GM12865 (cell line): ENCODE results near the gene LVRN.

ENCODE experiments used
- DNase-seq: peaks from one replicate; pipeline ENCODE4 v3.0.0; 2010; ENCODE audit warnings: low read depth
- H3K4me3 ChIP-seq: 2 replicates; pipeline ENCODE4 v1.5.1; 2011; ENCODE audit warnings: mild to moderate bottlenecking, low read depth, low read length, control low read depth
- TF ChIP-seq, protein P1 (sequence below): IDR thresholded peaks from 2 replicates; pipeline ENCODE4 v1.5.1; 2011; ENCODE audit warnings: low read length, control low read depth, low read depth, inconsistent platforms; ENCODE audit not compliant: insufficient read depth; ENCODE audit errors: missing control alignments

LVRN gene

DNA sequence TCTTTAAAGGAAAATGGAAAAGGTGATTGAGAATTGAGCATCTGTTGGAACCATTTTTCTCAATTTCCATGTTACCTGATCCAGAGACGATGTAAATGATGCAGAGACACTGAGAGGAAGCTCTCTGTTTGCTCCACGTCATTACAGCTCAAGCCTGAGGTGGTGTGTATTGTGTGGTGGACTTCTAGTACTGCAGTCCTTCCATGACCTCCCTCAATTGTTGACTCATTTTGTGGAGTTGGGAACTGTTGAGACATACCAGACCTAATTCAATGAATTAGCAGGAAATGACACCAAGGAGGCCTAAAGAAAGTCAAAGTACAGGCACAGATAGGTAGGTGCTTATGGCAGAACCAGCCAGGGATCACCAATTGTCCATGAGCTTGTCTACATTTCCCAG, 15.6 kb upstream of the LVRN start:
- H3K4me3 ChIP-seq, result no peak overlapping the region
- TF ChIP-seq, protein P1, sequence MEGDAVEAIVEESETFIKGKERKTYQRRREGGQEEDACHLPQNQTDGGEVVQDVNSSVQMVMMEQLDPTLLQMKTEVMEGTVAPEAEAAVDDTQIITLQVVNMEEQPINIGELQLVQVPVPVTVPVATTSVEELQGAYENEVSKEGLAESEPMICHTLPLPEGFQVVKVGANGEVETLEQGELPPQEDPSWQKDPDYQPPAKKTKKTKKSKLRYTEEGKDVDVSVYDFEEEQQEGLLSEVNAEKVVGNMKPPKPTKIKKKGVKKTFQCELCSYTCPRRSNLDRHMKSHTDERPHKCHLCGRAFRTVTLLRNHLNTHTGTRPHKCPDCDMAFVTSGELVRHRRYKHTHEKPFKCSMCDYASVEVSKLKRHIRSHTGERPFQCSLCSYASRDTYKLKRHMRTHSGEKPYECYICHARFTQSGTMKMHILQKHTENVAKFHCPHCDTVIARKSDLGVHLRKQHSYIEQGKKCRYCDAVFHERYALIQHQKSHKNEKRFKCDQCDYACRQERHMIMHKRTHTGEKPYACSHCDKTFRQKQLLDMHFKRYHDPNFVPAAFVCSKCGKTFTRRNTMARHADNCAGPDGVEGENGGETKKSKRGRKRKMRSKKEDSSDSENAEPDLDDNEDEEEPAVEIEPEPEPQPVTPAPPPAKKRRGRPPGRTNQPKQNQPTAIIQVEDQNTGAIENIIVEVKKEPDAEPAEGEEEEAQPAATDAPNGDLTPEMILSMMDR, result no peak
- DNase-seq, result no peak

DNA sequence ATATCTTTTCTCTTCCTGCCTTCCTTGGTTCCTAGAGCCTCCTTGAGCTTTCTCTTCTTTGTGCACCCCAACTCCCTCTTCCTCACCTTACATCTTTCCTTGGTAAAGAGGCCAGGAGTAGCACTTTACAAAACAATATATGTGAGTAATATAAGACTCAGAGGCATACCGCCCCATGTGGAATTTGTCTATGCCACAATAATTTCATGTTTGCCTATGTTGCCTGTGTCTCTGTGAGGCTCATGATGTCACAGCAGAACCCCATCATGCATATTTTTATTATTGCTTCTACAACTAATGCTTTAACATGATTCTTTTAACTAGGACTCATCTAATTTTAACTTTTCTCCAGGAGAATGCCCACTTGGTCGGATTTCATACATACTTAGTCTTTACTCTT, 15.0 kb upstream of the LVRN start:
- no peak for DNase-seq
- TF ChIP-seq, protein P1, result no peak
- no peak overlapping the region for H3K4me3 ChIP-seq

GRCh38 chr5:115948091-115948534, 14.2 kb upstream of the LVRN start:
- DNase-seq, result no peak
- no peak overlapping the region for H3K4me3 ChIP-seq

GRCh38 chr5:115949096-115949495, 13.2 kb upstream of the LVRN start:
- no peak overlapping the region for H3K4me3 ChIP-seq
- DNase-seq, result no peak
- TF ChIP-seq, protein P1, result no peak

More at GRCh38 chr5:115948091-115948534, 14.2 kb upstream of the LVRN start:
- TF ChIP-seq, protein P1, result no peak

GRCh38 chr5:115952588-115952987, 9.7 kb upstream of the LVRN start:
- TF ChIP-seq, protein P1, result no peak
- DNase-seq, result no peak

DNA sequence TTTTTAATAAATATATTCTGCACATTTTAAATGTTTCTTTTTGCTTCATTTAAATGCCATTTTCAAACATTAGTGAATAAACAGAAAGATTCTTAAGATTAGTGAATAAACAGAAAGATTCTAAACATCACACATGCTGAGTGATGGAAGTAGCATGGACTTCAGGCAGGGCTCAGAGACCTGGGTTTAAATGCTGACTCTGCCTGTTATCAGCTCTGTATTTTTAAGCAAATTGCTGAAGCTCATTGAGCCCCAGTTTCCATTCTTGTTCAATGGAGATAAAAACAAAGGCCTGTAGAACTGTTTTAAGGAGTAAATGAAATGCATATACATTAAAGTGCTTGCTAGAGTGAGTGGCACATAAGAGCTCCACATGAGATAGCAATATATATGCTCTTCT, 8.1 kb upstream of the LVRN start:
- TF ChIP-seq, protein P1, result no peak
- DNase-seq, result no peak
- no peak overlapping the region for H3K4me3 ChIP-seq

More at GRCh38 chr5:115952588-115952987, 9.7 kb upstream of the LVRN start:
- H3K4me3 ChIP-seq, result no peak overlapping the region

DNA sequence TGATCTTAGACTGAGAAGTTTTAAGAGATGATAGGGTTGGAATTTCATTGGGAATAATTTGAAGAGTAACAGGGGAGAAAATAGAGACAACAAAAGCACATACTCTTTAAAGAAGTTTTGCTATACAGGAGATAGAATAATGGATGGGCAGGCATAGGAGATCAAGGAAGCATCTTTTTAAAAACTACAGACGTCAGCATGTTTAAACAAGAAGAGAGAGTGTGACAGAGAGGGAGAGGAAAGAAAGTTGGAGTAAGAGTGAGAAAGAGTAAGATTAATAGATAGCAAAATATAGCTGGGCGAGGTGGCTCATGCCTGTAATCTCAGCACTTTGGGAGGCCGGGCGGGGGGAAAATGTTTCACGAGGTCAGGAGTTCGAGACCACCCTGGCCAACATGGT, 5.3 kb upstream of the LVRN start:
- no peak for DNase-seq
- TF ChIP-seq, protein P1, result no peak

More for the DNA sequence above, 5.3 kb upstream of the LVRN start:
- no peak overlapping the region for H3K4me3 ChIP-seq
